IMR-90 (cell line): ENCODE results near the gene DDX54. TPM values are rescaled to one million over a fixed set of nuclear protein-coding genes. Genes with fewer than 3 reads are reported as not detected.

Source experiments
- ATAC-seq: fragments of 200-7000 bp; cut with Tn5 transposase; 2 replicates; pipeline ENCODE4 v1.9.1; 2020; ENCODE audit warnings: low read depth, mild to moderate bottlenecking, moderate library complexity
- BruUV-seq: library from RNA; stranded (reverse); fragments of 400-500 nt; replicated peaks from 2 replicates; lab custom pipeline; 2021; lab: Mats Ljungman, UMichigan
- CTCF ChIA-PET: fragments of 300-600 bp; formaldehyde crosslinking; extraction: SDS; loops from one replicate; lab custom pipeline; 2021; ENCODE audit warnings: antibody characterized with exemption; lab: Yijun Ruan, JAX
- POLR2A ChIA-PET: fragments of 300-600 bp; sonication (Branson Sonifier 250); formaldehyde crosslinking; loops from one replicate; lab custom pipeline; 2022; ENCODE audit warnings: antibody characterized with exemption; ENCODE audit not compliant: unreplicated experiment; lab: Charles Lee
- DNase-seq: peaks from one replicate; pipeline ENCODE4 v3.0.0; 2013
- H2AFZ ChIP-seq: replicated peaks from 2 replicates; pipeline ENCODE3; 2013; ENCODE audit warnings: low read length, mild to moderate bottlenecking; ENCODE audit not compliant: poor library complexity
- H2AK5ac ChIP-seq: 2 replicates; pipeline ENCODE4 v1.6.1; 2013; ENCODE audit warnings: low read depth, low read length, inconsistent platforms
- H2AK9ac ChIP-seq: replicated peaks from 2 replicates; pipeline ENCODE3; 2013; ENCODE audit warnings: mild to moderate bottlenecking, low read depth, low read length, moderate library complexity; ENCODE audit not compliant: poor library complexity
- H2BK120ac ChIP-seq: 2 replicates; pipeline ENCODE4 v1.6.1; 2013; ENCODE audit warnings: low read depth, low read length, inconsistent platforms
- H2BK15ac ChIP-seq: 3 replicates; pipeline ENCODE4 v1.6.1; 2013; ENCODE audit warnings: low read depth, low read length, inconsistent platforms
- H2BK20ac ChIP-seq: 2 replicates; pipeline ENCODE4 v1.6.1; 2013; ENCODE audit warnings: low read depth, mild to moderate bottlenecking, inconsistent platforms, low read length, moderate library complexity
- H2BK5ac ChIP-seq: 2 replicates; pipeline ENCODE4 v1.6.1; 2013; ENCODE audit warnings: mild to moderate bottlenecking, low read depth, low read length, inconsistent platforms; ENCODE audit not compliant: poor library complexity, severe bottlenecking
- H3K14ac ChIP-seq: replicated peaks from 2 replicates; pipeline ENCODE4 v1.6.1; 2013; ENCODE audit warnings: low read depth, low read length, inconsistent platforms
- H3K18ac ChIP-seq: 2 replicates; pipeline ENCODE4 v1.6.1; 2013; ENCODE audit warnings: low read depth, low read length, control low read depth
- H3K23ac ChIP-seq: 2 replicates; pipeline ENCODE4 v1.6.1; 2013; ENCODE audit warnings: low read depth, low read length, inconsistent platforms
- H3K27ac ChIP-seq: 2 replicates; pipeline ENCODE4 v1.5.1; 2013; ENCODE audit warnings: mild to moderate bottlenecking, control low read depth, low read length; ENCODE audit not compliant: insufficient read depth
- H3K27me3 ChIP-seq: 2 replicates; pipeline ENCODE4 v1.6.1; 2013; ENCODE audit warnings: low read length; ENCODE audit not compliant: control insufficient read depth, insufficient read depth
- H3K36me3 ChIP-seq: 2 replicates; pipeline ENCODE4 v1.6.1; 2013; ENCODE audit warnings: low read length, mixed read lengths; ENCODE audit not compliant: control insufficient read depth, insufficient read depth
- H3K4ac ChIP-seq: 2 replicates; pipeline ENCODE4 v1.6.1; 2013; ENCODE audit warnings: low read depth, low read length, inconsistent platforms
- H3K4me1 ChIP-seq: 2 replicates; pipeline ENCODE4 v1.6.1; 2013; ENCODE audit warnings: low read length, mixed read lengths; ENCODE audit not compliant: control insufficient read depth, insufficient read depth
- H3K4me2 ChIP-seq: 2 replicates; pipeline ENCODE4 v1.6.1; 2013; ENCODE audit warnings: low read depth, mild to moderate bottlenecking, control low read depth, low read length, moderate library complexity
- H3K4me3 ChIP-seq: 2 replicates; pipeline ENCODE4 v1.5.1; 2013; ENCODE audit warnings: low read depth, mild to moderate bottlenecking, control low read depth, low read length, moderate library complexity; ENCODE audit not compliant: insufficient read depth
- H3K56ac ChIP-seq: 2 replicates; pipeline ENCODE4 v1.6.1; 2013; ENCODE audit warnings: low read length, inconsistent platforms; ENCODE audit not compliant: insufficient read depth; ENCODE audit errors: extremely low read depth
- H3K79me1 ChIP-seq, 2 experiments: 2 replicates each; pipeline ENCODE4 v1.6.1; 2013; ENCODE audit warnings: low read length in 2 of 2, inconsistent platforms in 1 of 2, low read depth in 1 of 2
- H3K9ac ChIP-seq: 2 replicates; pipeline ENCODE4 v1.6.1; 2013; ENCODE audit warnings: low read depth, low read length, control low read depth
- H3K9me1 ChIP-seq: 2 replicates; pipeline ENCODE4 v1.6.1; 2013; ENCODE audit warnings: low read length, inconsistent platforms; ENCODE audit not compliant: insufficient read depth
- H3K9me3 ChIP-seq: 2 replicates; pipeline ENCODE4 v1.6.1; 2013; ENCODE audit warnings: low read length; ENCODE audit not compliant: control insufficient read depth, insufficient read depth
- H4K20me1 ChIP-seq: 2 replicates; pipeline ENCODE4 v1.6.1; 2013; ENCODE audit warnings: low read length, inconsistent platforms; ENCODE audit not compliant: insufficient read depth
- H4K5ac ChIP-seq: 2 replicates; pipeline ENCODE4 v1.6.1; 2013; ENCODE audit warnings: mild to moderate bottlenecking, low read depth, low read length, control low read depth
- H4K8ac ChIP-seq, 2 experiments: 2 replicates each; pipeline ENCODE4 v1.6.1; 2013; ENCODE audit warnings: low read depth in 2 of 2, low read length in 2 of 2, control low read depth in 1 of 2, inconsistent platforms in 1 of 2
- H4K91ac ChIP-seq: 2 replicates; pipeline ENCODE4 v1.6.1; 2013; ENCODE audit warnings: low read depth, low read length, inconsistent platforms; ENCODE audit not compliant: insufficient read depth
- MAZ ChIP-seq: IDR thresholded peaks from 2 replicates; pipeline ENCODE4 v1.6.1; 2012; ENCODE audit warnings: low read depth, mild to moderate bottlenecking, low read length, improper control_type of control experiment, moderate library complexity, borderline replicate concordance
- MXI1 ChIP-seq: IDR thresholded peaks from 2 replicates; pipeline ENCODE4 v1.6.1; 2012; ENCODE audit warnings: low read depth, mild to moderate bottlenecking, low read length, moderate library complexity, borderline replicate concordance
- WGBS, 2 experiments: methylation state at CpG; one replicate each; pipeline versions ENCODE4 v1.1.5 to v1.1.7; 2013; ENCODE audit warnings: missing lambda C conversion rate in 2 of 2; ENCODE audit not compliant: insufficient read length in 1 of 2; ENCODE audit errors: extremely low coverage in 2 of 2; 5-methylcytosine and 5-hydroxymethylcytosine counted together
- dilution Hi-C: fragments of 300-500 bp; cut with HindIII; formaldehyde crosslinking; loops from one replicate; pipeline ENCODE4 v1.14.3; 2018; ENCODE audit warnings: low sequenced_read_pairs; ENCODE audit not compliant: unreplicated experiment
- in situ Hi-C: fragments of 300-500 bp; cut with MboI; formaldehyde crosslinking; loops from 3 replicates; pipeline ENCODE4 v1.14.3; 2019; ENCODE audit warnings: low sequenced_read_pairs, inconsistent platforms, mixed read lengths
- intact Hi-C: fragments of 100-400 bp; cut with micrococcal nuclease; formaldehyde crosslinking; loops from 2 replicates; pipeline ENCODE4 v1.10.0; 2022
- polyA plus RNA-seq, 3 experiments: library from polyadenylated mRNA; depleted of rRNA; stranded (reverse); fragments of >200 nt; gene quantifications; 2 replicates each; pipeline ENCODE4 v1.2.3, GENCODE V29; 2012; ENCODE audit warnings: low replicate concordance in 1 of 3
- total RNA-seq: library from RNA; depleted of rRNA; stranded (reverse); fragments of >200 nt; gene quantifications from 2 replicates; pipeline ENCODE4 v1.2.3, GENCODE V29; 2012

DDX54 gene
- total and polyA plus RNA-seq, 2 of the 4 experiments (the other 2 are of a cell fraction), result 23.8 to 47.5 TPM

DNA sequence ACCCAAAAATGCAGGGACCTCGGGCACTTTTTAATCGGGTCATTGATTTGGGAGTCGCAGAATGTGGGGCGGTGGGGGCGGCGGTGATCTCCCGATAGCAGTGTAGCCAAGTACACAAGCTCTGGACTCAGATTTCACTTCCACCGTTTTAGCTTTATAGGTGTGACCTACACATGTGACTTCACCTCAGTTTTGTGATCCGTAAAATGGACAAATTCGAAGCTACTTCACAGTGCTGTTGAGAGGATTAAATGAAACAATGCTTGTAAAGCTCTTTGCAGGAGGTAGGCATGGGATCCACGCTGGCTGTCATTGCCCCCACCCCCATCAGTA is 721 bp upstream of the DDX54 start:
- dilution Hi-C loops (no loop called here), intact Hi-C loops (no loop called here), in situ Hi-C loops (loop anchor here (25.0 kb wide), 1 partner anchor 1226 kb away; the partner anchor contains the start of gene TBX5)
- Histone ChIP-seq H4K91ac (0 out of 2 replicates have a peak overlapping the region, but pooled peaks have one; percentile 50), H2AFZ (peak overlapping the region; percentile 96), H3K14ac (peak overlapping the region; percentile 60), H3K4me2 (peak overlapping the region; percentile 85), H2AK5ac (no peak overlapping the region), H3K4me1 (peaks cover 5% of the 10 kb centered on the region; the same call in 1 of the 2 replicates), H3K23ac (0 out of 2 replicates have a peak overlapping the region, but pooled peaks have one; percentile 14), H4K8ac (peak overlapping the region; percentile 37 to 57; a peak in 2 of 4 replicates), H3K4ac (peak overlapping the region; percentile 25; the same call in 1 of the 2 replicates), H3K36me3 (peaks cover 5% of the 10 kb centered on the region), H2BK15ac (no peak overlapping the region; the same call in 2 of the 3 replicates), H2BK20ac (no peak overlapping the region), H4K5ac (peak overlapping the region; percentile 0; the same call in 1 of the 2 replicates), H3K79me1 (peaks cover 31 to 57% of the 10 kb centered on the region in 2 experiments), H3K9ac (peak overlapping the region; percentile 88), H3K27me3 (no peaks in the 10 kb centered on the region), H2AK9ac (peak overlapping the region; percentile 87), H2BK120ac (no peak overlapping the region), H3K56ac (no peak overlapping the region), H3K9me1 (no peaks in the 10 kb centered on the region), H3K27ac (peak overlapping the region; percentile 94), H3K18ac (no peak overlapping the region), H2BK5ac (peak overlapping the region; percentile 92), H3K9me3 (no peaks in the 10 kb centered on the region), H3K4me3 (peak overlapping the region; percentile 67), H4K20me1 (no peaks in the 10 kb centered on the region; the same call in 1 of the 2 replicates)
- DNase-seq (peak; percentile 18), ATAC-seq (no peak)
- POLR2A ChIA-PET, result no interaction called here
- TF ChIP-seq MAZ (no peak), MXI1 (no peak)
- 4% methylated on average over 4 of the region's 11 CpGs; no CpG with 5 or more reads in 1 of the 2 experiments for WGBS, 2 experiments
- CTCF ChIA-PET, result no interaction called here
- no TSS peak for BruUV-seq
